Measurements from ENCODE around the gene ZNF558.
"Not testable (repeated sequence)": the region's sequence is repeated elsewhere in the genome, so short reads cannot be mapped to it uniquely, and the experiment has no call there.

ZNF558 gene

GRCh38 chr19:8794823-8795222, 37.3 kb downstream of the ZNF558 start:
- Histone ChIP-seq H2AFZ (ENCODE audit: low read depth, low read length, severe bottlenecking) (no peak overlapping the region), H3K79me2 (ENCODE audit: insufficient read depth, low read length) (no peaks in the 10 kb centered on the region), H3K9me2 (replicated peaks; ENCODE audit: insufficient read depth, low read length) (no peaks in the 10 kb centered on the region), H4K20me1 (ENCODE audit: low read depth, low read length) (no peaks in the 10 kb centered on the region), H3K4me2 (ENCODE audit: low read depth, low read length, poor library complexity, severe bottlenecking) (no peak overlapping the region), H3F3A (ENCODE audit: insufficient read depth) (no peaks in the 10 kb centered on the region), H3K9me3 (ENCODE audit: insufficient read depth, low read length) (no peaks in the 10 kb centered on the region), H3K36me3 (ENCODE audit: low read length) (no peaks in the 10 kb centered on the region), H3K9ac (ENCODE audit: low read length) (no peak overlapping the region), H3K27ac (ENCODE audit: low read depth, low read length) (no peak overlapping the region), H3K4me3 (ENCODE audit: insufficient read depth, low read length, poor library complexity, severe bottlenecking) (no peak overlapping the region), H3K27me3 (ENCODE audit: low read length) (no peaks in the 10 kb centered on the region)
- TF ChIP-seq CTCF (IDR thresholded peaks at IDR 0.05; ENCODE audit: insufficient read depth, low read length, poor library complexity, severe bottlenecking), result no peak
- TF ChIP-seq EZH2phosphoT487 (conservative IDR thresholded peaks at IDR 0.05; ENCODE audit: low read length), result no peak

GRCh38 chr19:8773587-8773986, 58.5 kb downstream of the ZNF558 start:
- H3K9me3 ChIP-seq (ENCODE audit: insufficient read depth, low read length); H4K20me1 ChIP-seq (ENCODE audit: low read depth, low read length); H3K4me2 ChIP-seq (ENCODE audit: low read depth, low read length, poor library complexity, severe bottlenecking); H3F3A ChIP-seq (ENCODE audit: insufficient read depth); H3K27ac ChIP-seq (ENCODE audit: low read depth, low read length); H3K79me2 ChIP-seq (ENCODE audit: insufficient read depth, low read length); H3K4me3 ChIP-seq (ENCODE audit: insufficient read depth, low read length, poor library complexity, severe bottlenecking); H2AFZ ChIP-seq (ENCODE audit: low read depth, low read length, severe bottlenecking); H3K36me3 ChIP-seq (ENCODE audit: low read length); H3K9ac ChIP-seq (ENCODE audit: low read length); H3K9me2 ChIP-seq (replicated peaks; ENCODE audit: insufficient read depth, low read length); H3K27me3 ChIP-seq (ENCODE audit: low read length): not testable (repeated sequence)

DNA sequence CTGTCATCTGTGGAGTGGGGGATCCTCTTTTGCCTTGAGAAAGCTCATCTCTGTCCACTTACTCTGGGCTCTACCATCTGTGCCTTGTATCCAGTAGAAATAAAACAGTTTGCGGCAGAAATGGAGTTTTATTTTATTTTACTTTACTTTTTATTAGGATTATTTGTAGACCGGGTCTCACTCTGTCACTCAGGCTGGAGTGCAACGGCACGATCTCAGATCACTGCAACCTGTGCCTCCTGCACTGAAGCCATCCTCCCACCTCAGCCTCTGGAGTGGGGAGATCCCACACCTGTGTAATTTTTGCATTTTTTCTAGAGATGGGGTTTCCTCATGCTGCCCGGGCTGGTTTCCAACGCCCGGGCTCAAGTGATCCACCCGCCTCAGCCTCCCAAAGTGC, 62.8 kb downstream of the ZNF558 start:
- not testable (repeated sequence) for H3K9me3 ChIP-seq (ENCODE audit: insufficient read depth, low read length); H3K36me3 ChIP-seq (ENCODE audit: low read length); H4K20me1 ChIP-seq (ENCODE audit: low read depth, low read length); H3K4me2 ChIP-seq (ENCODE audit: low read depth, low read length, poor library complexity, severe bottlenecking); H3K27ac ChIP-seq (ENCODE audit: low read depth, low read length); H3K9ac ChIP-seq (ENCODE audit: low read length); H3K9me2 ChIP-seq (replicated peaks; ENCODE audit: insufficient read depth, low read length); H3K79me2 ChIP-seq (ENCODE audit: insufficient read depth, low read length); H3K4me3 ChIP-seq (ENCODE audit: insufficient read depth, low read length, poor library complexity, severe bottlenecking); H3F3A ChIP-seq (ENCODE audit: insufficient read depth); H2AFZ ChIP-seq (ENCODE audit: low read depth, low read length, severe bottlenecking); H3K27me3 ChIP-seq (ENCODE audit: low read length)

DNA sequence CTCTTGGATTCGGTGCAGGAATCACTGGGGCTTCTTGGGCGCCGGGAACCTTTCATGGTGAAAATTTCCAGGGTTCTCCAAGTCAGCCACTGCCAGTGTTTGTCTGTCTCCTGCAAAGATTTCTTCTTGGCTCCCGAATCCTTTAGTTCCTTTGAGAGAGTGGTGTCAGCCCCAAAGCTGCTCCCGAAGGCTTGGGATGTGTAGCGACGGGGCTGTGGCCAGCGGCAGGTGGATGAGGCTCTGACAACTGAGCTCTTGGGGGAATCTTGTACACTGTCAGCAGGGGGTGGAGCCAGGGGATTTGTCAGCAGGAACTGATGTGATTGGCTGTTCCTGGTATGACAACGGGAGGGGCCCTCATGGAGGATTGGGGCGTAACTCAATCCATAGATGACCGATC, 64.8 kb downstream of the ZNF558 start:
- not testable (repeated sequence) for H3K27ac ChIP-seq (ENCODE audit: low read depth, low read length); H3K9ac ChIP-seq (ENCODE audit: low read length)

More for the DNA sequence above, 64.8 kb downstream of the ZNF558 start:
- H3K4me3 ChIP-seq (ENCODE audit: insufficient read depth, low read length, poor library complexity, severe bottlenecking); H3K4me2 ChIP-seq (ENCODE audit: low read depth, low read length, poor library complexity, severe bottlenecking); H3K9me2 ChIP-seq (replicated peaks; ENCODE audit: insufficient read depth, low read length); H3K36me3 ChIP-seq (ENCODE audit: low read length); H2AFZ ChIP-seq (ENCODE audit: low read depth, low read length, severe bottlenecking); H4K20me1 ChIP-seq (ENCODE audit: low read depth, low read length); H3K79me2 ChIP-seq (ENCODE audit: insufficient read depth, low read length); H3F3A ChIP-seq (ENCODE audit: insufficient read depth); H3K9me3 ChIP-seq (ENCODE audit: insufficient read depth, low read length); H3K27me3 ChIP-seq (ENCODE audit: low read length): not testable (repeated sequence)

Measured in SU-DHL-6 (cell line).